Effector CD4-positive, alpha-beta T cell (primary cell): Measurements from ENCODE around the gene RELCH.

Source experiments
- DNase-seq: peaks from one replicate; pipeline ENCODE4 v3.0.0-alpha.2; 2020

Gene RELCH

DNA sequence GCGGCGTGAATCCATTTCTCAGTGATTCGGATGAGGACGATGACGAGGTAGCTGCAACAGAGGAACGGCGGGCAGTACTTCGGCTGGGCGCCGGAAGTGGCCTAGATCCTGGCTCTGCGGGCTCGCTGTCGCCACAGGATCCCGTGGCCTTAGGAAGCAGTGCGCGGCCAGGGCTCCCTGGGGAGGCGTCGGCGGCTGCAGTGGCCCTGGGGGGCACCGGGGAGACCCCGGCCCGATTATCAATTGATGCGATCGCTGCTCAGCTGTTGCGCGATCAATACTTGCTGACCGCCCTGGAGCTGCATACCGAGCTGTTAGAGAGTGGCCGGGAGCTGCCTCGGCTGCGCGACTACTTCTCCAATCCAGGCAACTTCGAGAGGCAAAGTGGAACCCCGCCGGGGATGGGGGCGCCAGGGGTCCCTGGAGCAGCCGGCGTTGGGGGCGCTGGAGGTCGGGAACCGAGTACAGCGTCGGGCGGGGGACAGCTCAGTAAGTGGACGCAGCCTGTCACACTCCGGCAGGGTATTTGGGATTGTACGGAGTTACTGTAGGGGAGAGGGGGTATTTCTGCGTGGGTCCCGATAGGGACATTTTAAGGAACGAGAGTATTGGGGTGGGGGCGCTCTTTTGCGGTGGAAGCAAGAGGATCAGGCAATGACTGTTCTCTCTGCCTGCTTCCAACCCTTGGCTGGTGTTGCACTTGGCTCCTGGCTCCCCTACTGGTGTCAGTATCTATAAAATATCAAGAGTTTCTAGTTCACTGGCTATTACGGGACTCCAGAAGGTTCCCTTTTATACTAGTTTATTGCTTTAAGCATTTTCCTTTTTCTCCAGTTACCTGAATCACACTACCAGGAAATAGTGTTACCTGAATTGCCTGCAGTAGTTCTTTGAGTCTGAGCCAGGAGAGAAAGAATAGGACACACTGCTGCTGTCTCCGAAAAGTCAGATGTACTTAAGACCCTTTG is 772 bp downstream of the RELCH start:
- peak; percentile 4 for DNase-seq

DNA sequence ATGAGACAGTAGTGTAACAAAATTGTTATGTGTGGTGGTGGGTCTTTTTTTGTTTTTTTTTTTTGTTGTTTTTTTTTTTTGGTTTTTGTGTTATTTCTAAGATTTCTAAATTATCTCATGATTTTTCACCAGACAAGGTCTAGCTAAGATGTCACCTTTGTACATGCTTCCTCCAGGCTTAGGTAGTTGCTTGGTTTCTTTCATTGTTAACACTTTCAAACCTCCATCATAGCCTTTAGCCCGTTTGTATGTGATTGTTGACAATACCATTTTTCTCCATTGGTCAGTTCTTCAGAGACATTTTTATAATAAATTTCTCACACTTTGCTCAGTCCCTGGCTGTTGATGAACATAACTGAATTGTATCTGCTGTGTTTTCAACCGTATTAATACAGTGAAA is 2.2 kb downstream of the RELCH start:
- DNase-seq = no peak

GRCh38 chr18:62196079-62196478 is 9.0 kb downstream of the RELCH start:
- no peak for DNase-seq

- DNase-seq = no peak
These were observed 9.9 kb downstream of the RELCH start for GRCh38 chr18:62196980-62197379.

DNA sequence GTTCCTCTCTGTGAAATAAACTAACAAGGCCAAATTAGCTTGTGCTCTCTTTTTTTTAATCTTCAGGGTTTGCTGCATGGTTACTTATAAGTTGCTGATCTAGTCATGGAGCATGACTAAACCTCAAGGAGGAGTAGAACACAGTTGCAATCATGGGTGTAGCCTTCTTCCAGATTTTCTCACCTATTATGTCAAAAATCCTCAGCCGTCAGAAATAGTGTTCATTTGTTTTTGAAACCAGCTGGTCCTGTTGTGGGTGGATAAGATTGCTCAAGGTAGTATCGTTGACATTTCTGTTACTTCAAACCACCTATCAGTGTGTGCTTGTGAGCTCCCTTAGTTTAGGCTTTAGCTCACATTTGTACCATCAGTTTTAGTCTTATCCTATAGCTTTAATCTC is 11.2 kb downstream of the RELCH start:
- no peak for DNase-seq

GRCh38 chr18:62199629-62200028 is 12.6 kb downstream of the RELCH start:
- DNase-seq = no peak

- DNase-seq = no peak
These were observed 13.3 kb downstream of the RELCH start for GRCh38 chr18:62200121-62200914.

DNA sequence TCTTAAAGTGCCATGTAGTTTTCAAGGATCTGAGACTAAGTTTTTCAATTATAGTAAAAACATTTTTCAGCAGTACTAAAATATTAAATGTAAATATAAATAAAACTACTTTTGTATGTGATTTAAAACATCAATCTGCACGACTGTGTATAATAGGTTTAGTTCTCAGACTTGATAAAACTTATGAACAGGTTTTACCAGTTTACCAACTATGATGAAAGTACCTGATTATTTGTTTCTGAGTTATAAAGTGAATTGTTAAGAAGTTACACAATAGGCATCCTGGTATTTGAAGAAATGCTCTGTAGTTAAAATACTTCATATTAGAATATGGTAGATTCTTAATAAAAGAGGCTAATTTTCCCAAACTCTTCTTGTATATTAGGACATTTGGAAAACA is 14.8 kb downstream of the RELCH start:
- DNase-seq = no peak

GRCh38 chr18:62205824-62206223 is 18.8 kb downstream of the RELCH start:
- no peak for DNase-seq

- DNase-seq = no peak
These were observed 19.5 kb downstream of the RELCH start for GRCh38 chr18:62206593-62206992.

GRCh38 chr18:62209046-62209445 is 22.0 kb downstream of the RELCH start:
- no peak for DNase-seq

DNA sequence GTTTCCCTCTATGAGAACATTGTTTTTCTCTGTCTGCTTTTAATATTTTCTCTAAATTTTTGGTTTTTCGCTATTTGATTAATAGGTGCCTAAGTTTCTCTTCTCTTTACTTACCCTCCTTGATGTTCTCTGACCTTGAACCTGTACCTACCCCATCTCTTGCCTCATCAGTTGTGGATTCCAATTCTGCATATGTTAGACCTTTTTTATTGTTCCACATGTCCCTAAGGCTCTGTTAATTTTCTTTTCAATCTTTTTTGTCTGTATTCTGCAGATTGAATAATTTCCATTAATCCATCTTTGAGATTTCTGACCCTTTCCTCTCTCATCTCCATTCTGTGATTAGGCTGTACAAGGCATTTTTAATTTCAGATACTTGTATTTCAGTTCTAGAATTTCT is 23.1 kb downstream of the RELCH start:
- DNase-seq = no peak

- DNase-seq = no peak
These were observed 24.3 kb downstream of the RELCH start for GRCh38 chr18:62211325-62211828.

- DNase-seq = no peak
These were observed 27.7 kb downstream of the RELCH start for GRCh38 chr18:62214790-62215189.

DNA sequence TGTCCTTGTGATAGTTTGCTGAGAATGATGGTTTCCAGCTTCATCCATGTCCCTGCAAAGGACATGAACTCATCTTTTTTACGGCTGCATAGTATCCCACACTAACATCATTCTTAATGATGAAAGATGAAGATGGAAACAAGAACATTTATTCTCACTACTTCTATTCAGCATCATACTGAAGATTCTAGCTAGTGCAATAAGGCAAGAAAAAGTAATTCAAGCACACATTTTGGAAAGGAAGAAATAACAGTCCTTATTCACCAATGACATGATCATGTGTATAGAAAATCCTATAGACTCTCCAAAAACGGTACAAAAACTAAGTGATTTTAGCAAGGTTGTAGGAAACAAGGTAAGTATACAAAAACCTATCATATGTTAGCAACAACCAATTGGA is 37.2 kb downstream of the RELCH start:
- DNase-seq = no peak

DNA sequence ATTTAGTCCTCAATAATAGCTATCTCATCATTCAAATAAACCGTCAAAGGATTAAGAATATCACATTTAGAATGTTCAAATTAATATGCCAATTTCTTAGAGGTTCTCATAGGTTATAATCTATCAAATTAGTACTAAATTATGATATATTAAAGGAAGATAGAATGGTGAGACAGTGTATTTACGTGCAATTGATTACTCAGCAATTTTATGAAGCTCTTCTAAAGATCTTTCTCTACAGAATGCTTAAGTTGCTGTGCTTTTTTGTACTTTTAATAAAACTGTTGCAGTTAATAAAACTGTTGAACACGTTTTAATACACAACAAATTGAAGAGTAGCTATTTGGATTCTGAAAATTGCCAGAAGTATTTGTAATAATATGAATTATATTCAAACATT is 39.0 kb downstream of the RELCH start:
- no peak for DNase-seq

DNA sequence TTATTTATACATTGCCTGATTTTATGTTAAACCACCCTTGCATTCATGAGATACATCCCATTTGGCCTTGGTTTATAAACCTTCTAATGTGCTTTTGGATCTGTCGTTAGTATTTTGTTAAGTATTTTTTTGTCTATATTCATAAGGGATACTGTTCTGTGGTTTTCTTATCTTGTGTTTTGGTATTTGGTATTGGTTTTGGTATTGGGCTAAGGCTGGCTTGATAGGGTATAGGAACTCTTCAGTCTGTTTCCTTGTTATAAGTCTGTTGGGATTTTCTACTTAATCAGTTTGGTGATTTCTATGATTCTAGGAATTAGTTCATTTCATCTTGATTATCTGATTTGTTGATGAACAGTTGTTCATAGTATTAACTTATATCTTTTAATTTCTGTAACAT is 49.2 kb downstream of the RELCH start:
- no peak for DNase-seq

GRCh38 chr18:62239475-62239874 is 52.4 kb downstream of the RELCH start:
- DNase-seq = no peak

- DNase-seq = no peak
These were observed 55.9 kb downstream of the RELCH start for GRCh38 chr18:62242955-62243354.

- DNase-seq = no peak
These were observed 58.1 kb downstream of the RELCH start for GRCh38 chr18:62245177-62245576.

GRCh38 chr18:62245699-62246098 is 58.6 kb downstream of the RELCH start:
- DNase-seq = no peak

- no peak for DNase-seq
These were observed 61.3 kb downstream of the RELCH start for GRCh38 chr18:62248313-62248712.

DNA sequence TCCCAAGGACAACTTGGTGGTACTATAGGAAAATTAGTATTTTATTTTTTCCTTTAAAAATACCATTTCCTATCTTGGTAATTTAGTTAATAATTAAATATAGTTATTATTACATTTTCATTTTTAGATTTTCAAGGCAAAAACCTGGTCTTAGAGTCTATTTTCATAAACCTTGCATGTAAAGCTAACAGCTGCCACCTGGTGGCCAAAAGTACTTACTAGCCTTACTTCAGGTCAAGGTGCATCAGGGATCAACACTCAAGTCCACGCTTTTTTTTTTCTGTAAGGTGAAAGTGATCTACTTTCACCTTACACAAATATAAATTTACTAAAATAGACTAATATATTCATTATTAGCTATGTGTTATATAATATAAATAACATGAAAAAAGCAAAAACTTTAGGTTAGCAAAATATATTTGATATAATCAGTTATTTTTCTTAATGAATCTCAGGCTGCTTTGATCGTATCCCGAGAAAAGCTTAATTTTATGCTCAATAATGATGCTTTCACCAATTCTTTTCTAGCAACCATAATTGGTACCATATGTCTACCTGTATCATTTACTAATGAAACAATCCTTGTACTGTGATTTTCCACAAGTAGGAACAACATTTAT is 62.5 kb downstream of the RELCH start:
- peak; percentile 69 for DNase-seq
